AG04449 (cell line): ENCODE data around the gene DMXL2.

Experiments used
- CTCF ChIA-PET: fragments of 350-600 bp; formaldehyde crosslinking; extraction: SDS; loops from one replicate; lab custom pipeline; 2021; ENCODE audit warnings: antibody characterized with exemption; lab: Yijun Ruan, JAX
- POLR2A ChIA-PET: fragments of 400-600, 350-600 bp; formaldehyde crosslinking; extraction: SDS; loops from one replicate; lab custom pipeline; 2020; ENCODE audit warnings: antibody characterized with exemption, inconsistent platforms; lab: Yijun Ruan, JAX
- DNase-seq: peaks from one replicate; pipeline ENCODE4 v3.0.0-alpha.2; 2010; ENCODE audit warnings: low read depth, low spot score
- H3K4me3 ChIP-seq: 2 replicates; pipeline ENCODE4 v1.5.1; 2011; ENCODE audit warnings: low read depth, mild to moderate bottlenecking, control low read depth, low read length
- CTCF ChIP-seq: IDR thresholded peaks from one replicate; pipeline ENCODE4 v1.5.1; 2011; ENCODE audit warnings: mild to moderate bottlenecking, moderate library complexity, low read length, control low read depth, inconsistent platforms; ENCODE audit not compliant: insufficient read depth; ENCODE audit errors: missing control alignments

DMXL2 gene

GRCh38 chr15:51601801-51602200 lies 20.8 kb downstream of the DMXL2 start:
- CTCF ChIA-PET, result interaction anchor here (0.9 to 1.4 kb wide), 2 partner anchors 10 to 15 kb away, joined by 4 to 5 read pairs; no protein-coding TSS in a partner anchor
- no peak for DNase-seq
- H3K4me3 ChIP-seq, result no peak overlapping the region
- POLR2A ChIA-PET, result no interaction called here
- TF ChIP-seq CTCF, result no peak

- TF ChIP-seq CTCF, result no peak
- DNase-seq, result no peak
- CTCF ChIA-PET, result interaction anchor here (0.6 kb wide), 1 partner anchor 177 kb away, joined by 3 read pairs; no protein-coding TSS in a partner anchor
- POLR2A ChIA-PET, result no interaction called here
- H3K4me3 ChIP-seq, result no peak overlapping the region
These were observed 22.5 kb downstream of the DMXL2 start for GRCh38 chr15:51600114-51600513.

- CTCF ChIA-PET, result no interaction called here
- DNase-seq, result no peak
- TF ChIP-seq CTCF, result no peak
- no peak overlapping the region for H3K4me3 ChIP-seq
- POLR2A ChIA-PET, result no interaction called here
These were observed 32.5 kb downstream of the DMXL2 start for GRCh38 chr15:51589881-51590568.

- ChIA-PET POLR2A (no interaction called here), CTCF (no interaction called here)
- DNase-seq, result no peak
- no peak overlapping the region for H3K4me3 ChIP-seq
- TF ChIP-seq CTCF, result no peak
These were observed 33.6 kb downstream of the DMXL2 start for GRCh38 chr15:51588966-51589365.

- no peak overlapping the region for H3K4me3 ChIP-seq
- DNase-seq, result no peak
- no peak for TF ChIP-seq CTCF
- ChIA-PET CTCF (no interaction called here), POLR2A (no interaction called here)
These were observed 36.6 kb downstream of the DMXL2 start for GRCh38 chr15:51585986-51586385.

GRCh38 chr15:51580982-51581381 lies 41.6 kb downstream of the DMXL2 start:
- ChIA-PET CTCF (interaction anchor here (1.4 kb wide), 1 partner anchor 13 kb away, joined by 4 read pairs; no protein-coding TSS in a partner anchor), POLR2A (no interaction called here)
- no peak for DNase-seq
- no peak for TF ChIP-seq CTCF
- H3K4me3 ChIP-seq, result no peak overlapping the region
